SJSA1 (cell line): ENCODE results near the gene SMIM33. TPM values are rescaled to one million over a fixed set of nuclear protein-coding genes. Genes with fewer than 3 reads are reported as not detected.
"Not testable (repeated sequence)": the region's sequence is repeated elsewhere in the genome, so short reads cannot be mapped to it uniquely, and the experiment has no call there.

Experiments
- DNase-seq, 2 experiments: peaks; one replicate each; pipeline ENCODE4 v3.0.0-alpha.2; 2015 to 2020; ENCODE audit warnings: low spot score in 2 of 2, low read depth in 1 of 2
- H3K27ac ChIP-seq: fragments of 250-450 bp; sonication (Bioruptor Pico); 2 replicates; pipeline ENCODE4 v1.5.1; 2020; ENCODE audit warnings: mild to moderate bottlenecking, moderate library complexity
- H3K27me3 ChIP-seq: fragments of 250-450 bp; sonication (Bioruptor Pico); replicated peaks from 2 replicates; pipeline ENCODE4 v1.5.1; 2020; ENCODE audit warnings: mild to moderate bottlenecking, moderate library complexity
- H3K36me3 ChIP-seq: fragments of 250-450 bp; sonication (Bioruptor Pico); 2 replicates; pipeline ENCODE4 v1.5.1; 2020; ENCODE audit warnings: mild to moderate bottlenecking
- H3K4me1 ChIP-seq: fragments of 250-450 bp; sonication (Bioruptor Pico); replicated peaks from 2 replicates; pipeline ENCODE4 v1.6.1; 2021; ENCODE audit warnings: mild to moderate bottlenecking
- H3K4me3 ChIP-seq: fragments of 250-450 bp; sonication (Bioruptor Pico); 2 replicates; pipeline ENCODE4 v1.5.1; 2020; ENCODE audit warnings: mild to moderate bottlenecking
- H3K9me3 ChIP-seq: fragments of 250-450 bp; sonication (Bioruptor Pico); replicated peaks from 2 replicates; pipeline ENCODE4 v1.5.1; 2020; ENCODE audit warnings: mild to moderate bottlenecking
- total RNA-seq: library from RNA; depleted of rRNA; stranded (reverse); fragments of >200 nt; shearing (Covaris generic); gene quantifications from 2 replicates; pipeline ENCODE4 v1.2.3, GENCODE V29; 2014; rRNA removed

Gene SMIM33
- total RNA-seq: not detected in 2 replicates

DNA sequence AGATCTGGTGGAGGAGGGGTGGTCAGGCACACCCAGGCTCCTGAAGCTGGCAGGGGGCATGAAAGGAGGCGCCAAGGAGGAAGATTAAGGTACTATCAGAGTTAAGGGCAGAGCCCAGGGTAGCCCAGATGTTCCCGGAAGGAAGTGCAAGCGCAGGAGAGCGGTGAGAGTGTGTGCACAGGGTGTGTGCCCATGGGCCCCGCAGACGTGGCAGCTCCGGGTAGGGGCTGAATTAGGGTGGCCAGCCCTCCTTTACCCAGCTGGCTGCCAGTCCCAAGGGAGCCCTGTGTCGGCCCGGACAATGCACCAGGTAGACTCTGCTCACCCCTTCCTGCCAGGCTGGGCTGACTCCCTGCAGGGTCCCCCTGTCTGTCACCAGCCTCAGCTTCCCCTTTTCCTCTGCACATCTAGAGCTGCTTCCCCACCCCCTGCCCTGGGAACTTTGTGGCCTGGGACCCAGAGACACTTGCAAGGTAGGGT is at the start of gene SMIM33:
Gene SMIM33 (plus strand): TSS at position 184 of the 480 bp plus-strand sequence. CDS start 118 bp downstream, at position 302.
- Histone ChIP-seq H3K27me3 (no peaks in the 10 kb centered on the region), H3K4me3 (no peak within 1 kb of the TSS), H3K36me3 (peaks cover 12% of the 10 kb centered on the region), H3K9me3 (no peaks in the 10 kb centered on the region), H3K4me1 (no peaks in the 10 kb centered on the region), H3K27ac (no peak within 1 kb of the TSS)
- DNase-seq: no peak

DNA sequence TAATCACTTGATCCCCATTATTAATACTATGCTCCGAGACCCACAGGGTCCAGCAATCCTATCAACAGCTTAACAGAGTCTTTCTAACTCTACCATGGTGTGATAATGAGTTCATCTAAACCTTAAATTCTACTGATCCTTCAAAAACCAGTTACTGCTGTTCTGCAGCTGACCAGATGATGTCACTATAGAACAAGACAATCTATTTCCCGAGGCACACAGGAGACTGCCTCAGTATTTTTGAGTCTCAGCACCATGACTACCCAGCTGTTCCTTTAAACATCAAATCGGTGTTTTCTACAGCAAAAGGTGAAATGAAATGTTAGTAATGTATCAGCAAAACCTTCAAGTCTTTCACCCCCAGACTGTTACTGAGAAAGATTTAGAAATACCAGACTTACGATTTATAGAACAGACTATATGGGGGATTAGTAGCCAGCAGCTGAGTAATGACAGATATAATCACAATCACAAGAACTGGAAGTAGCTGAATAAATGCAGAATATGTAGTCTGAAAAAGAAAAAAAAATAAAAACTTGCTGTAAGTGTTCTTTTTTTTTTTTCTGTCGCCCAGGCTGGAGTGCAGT is 48.4 kb upstream of the SMIM33 start:
- Histone ChIP-seq H3K9me3 (no peaks in the 10 kb centered on the region), H3K36me3 (peaks cover 18% of the 10 kb centered on the region), H3K4me1 (no peaks in the 10 kb centered on the region), H3K4me3 (no peak overlapping the region), H3K27me3 (no peaks in the 10 kb centered on the region), H3K27ac (no peak overlapping the region)
- DNase-seq: peak; percentile 59 to 69

DNA sequence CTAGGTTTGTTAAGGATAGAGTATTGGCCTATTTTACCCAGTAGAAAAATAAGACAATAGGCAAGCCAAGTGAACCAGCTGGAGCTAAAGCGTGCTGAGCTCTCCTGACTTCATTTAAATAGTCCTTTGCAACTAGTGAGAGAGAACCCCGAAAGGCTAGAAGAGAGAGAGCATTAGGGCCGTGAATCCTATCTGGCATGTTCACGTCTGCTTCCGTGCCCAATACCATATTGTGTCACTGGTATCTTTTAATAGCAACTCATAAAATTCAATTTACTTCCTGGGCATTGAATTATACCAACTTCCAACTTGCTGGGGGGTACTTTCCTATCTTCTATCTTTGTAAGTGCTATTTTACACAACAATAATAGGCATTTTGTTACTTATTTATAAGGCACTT is 45.3 kb upstream of the SMIM33 start:
- Histone ChIP-seq H3K4me1 (no peaks in the 10 kb centered on the region), H3K4me3 (no peak overlapping the region), H3K27ac (no peak overlapping the region), H3K36me3 (peaks cover 8% of the 10 kb centered on the region), H3K9me3 (no peaks in the 10 kb centered on the region), H3K27me3 (no peaks in the 10 kb centered on the region)
- no peak for DNase-seq

DNA sequence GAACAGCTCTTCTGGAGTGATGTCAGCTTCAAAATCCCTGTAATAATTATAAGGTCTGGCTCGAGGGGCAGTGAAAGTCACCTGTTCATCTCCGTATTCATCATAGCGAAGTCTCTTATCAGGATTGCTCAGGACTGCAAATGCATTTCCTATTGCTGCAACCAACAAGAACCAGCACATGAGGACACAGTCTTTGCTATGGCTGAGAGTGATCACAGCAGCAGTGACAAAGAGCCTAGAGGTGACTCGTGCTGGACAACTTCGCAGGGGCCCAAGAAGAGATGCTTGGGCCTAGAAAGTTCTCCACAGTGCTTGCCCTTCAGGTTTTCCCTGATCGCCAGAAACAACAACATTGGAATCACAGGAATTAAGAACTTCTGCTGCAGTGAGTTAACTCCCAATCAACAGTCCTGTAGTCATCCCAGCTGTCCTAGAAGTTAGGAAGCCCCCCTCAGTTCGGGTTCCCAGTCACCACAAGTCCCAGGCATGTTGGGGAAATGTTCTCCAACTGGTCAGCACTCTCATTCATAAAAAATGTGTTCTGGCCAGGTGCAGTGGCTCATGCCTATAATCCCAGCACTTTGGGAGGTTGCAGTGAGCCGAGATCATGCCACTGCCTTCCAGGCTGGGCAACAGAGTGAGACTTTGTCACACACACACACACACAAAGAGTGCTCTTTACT is 44.5 kb upstream of the SMIM33 start:
- Histone ChIP-seq H3K9me3 (no peaks in the 10 kb centered on the region), H3K4me3 (no peak overlapping the region), H3K36me3 (peaks cover 6% of the 10 kb centered on the region; the same call in 1 of the 2 replicates), H3K4me1 (no peaks in the 10 kb centered on the region), H3K27ac (no peak overlapping the region), H3K27me3 (no peaks in the 10 kb centered on the region)
- DNase-seq: no peak

DNA sequence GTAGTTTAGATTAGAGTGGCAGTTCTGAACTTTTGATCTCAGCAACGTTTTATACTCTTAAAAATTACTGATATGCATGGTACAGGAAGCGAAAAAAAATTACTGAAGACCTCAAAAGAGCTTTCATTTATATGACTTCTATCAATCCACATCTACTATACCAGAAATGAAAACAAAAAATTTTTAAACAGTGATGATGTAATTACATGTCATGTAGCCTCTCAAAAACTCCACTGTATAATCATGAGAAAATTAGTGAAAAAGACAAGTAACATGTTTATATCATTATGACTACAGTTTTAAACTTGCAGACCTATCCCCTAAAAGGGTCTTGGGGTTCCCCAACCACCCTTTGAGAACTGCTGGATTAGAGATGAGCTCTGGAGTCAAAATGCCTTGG is 40.8 kb upstream of the SMIM33 start:
- no peaks in the 10 kb centered on the region for H3K27me3 ChIP-seq
- peaks cover 6% of the 10 kb centered on the region; the same call in 1 of the 2 replicates for H3K36me3 ChIP-seq
- H3K4me1 ChIP-seq: no peaks in the 10 kb centered on the region
- no peaks in the 10 kb centered on the region for H3K9me3 ChIP-seq
- DNase-seq: no peak
- no peak overlapping the region for H3K27ac ChIP-seq
- H3K4me3 ChIP-seq: no peak overlapping the region

DNA sequence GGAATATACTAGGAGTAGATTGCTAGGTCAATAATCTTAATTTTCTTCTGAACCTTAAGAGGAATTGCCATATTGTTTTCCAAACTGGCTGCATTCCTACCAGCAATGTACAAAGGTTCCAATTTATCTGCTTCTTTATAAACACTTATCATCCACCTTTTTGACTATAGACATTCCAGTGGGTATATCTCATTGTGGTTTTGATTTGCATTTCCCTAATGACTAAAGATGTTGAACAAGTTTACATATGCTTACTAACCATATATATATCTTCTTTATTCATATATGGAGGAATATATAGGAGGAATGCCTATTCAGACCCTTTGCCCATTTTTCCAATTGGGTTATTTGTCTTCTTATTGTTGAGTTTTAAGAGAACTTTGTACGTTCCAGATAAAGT is 39.1 kb upstream of the SMIM33 start:
- H3K4me3 ChIP-seq: no peak overlapping the region
- no peaks in the 10 kb centered on the region for H3K4me1 ChIP-seq
- no peaks in the 10 kb centered on the region for H3K9me3 ChIP-seq
- no peaks in the 10 kb centered on the region for H3K27me3 ChIP-seq
- no peak overlapping the region for H3K27ac ChIP-seq
- H3K36me3 ChIP-seq: peaks cover 3% of the 10 kb centered on the region
- DNase-seq: no peak

DNA sequence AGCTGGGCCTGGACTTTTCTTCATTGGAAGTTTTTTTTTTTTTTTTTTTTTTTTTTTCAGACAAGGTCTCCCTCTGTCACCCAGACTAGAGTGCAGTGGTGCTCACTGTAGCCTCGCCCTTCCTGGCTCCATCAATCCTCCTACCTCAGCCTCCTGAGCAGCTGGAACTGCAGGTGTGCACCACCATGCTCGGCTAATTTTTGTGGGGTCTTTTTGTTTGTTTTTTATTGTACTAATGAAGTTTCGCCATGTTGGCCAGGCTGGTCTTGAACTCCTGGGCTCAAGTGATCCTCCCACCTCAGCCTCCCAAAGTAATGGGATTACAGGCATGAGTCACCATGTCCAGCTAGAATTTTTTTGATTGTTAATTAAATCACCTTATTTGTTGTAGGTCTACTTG is 35.1 kb upstream of the SMIM33 start:
- peaks cover 14% of the 10 kb centered on the region for H3K4me1 ChIP-seq
- H3K36me3 ChIP-seq: no peaks in the 10 kb centered on the region; the same call in none of the 2 replicates
- no peaks in the 10 kb centered on the region for H3K27me3 ChIP-seq
- H3K9me3 ChIP-seq: no peaks in the 10 kb centered on the region
- H3K27ac ChIP-seq: no peak overlapping the region
- H3K4me3 ChIP-seq: no peak overlapping the region
- DNase-seq: no peak

DNA sequence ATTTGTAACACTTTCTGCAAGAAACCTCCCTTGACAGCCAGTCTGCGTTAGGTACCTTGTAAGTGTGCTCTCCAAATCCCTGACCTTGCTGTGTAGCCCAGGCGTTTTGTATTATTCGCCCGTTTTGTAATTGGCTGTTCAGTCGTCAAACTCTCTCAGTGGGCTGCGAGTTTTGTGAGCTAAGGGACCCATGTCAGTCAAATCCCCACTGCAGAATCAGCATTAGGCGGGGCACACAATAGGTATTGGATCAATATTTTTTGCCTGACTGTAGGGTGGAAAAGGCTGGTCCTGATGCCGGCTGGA is 32.1 kb upstream of the SMIM33 start:
- Histone ChIP-seq H3K27me3 (no peaks in the 10 kb centered on the region), H3K36me3 (no peaks in the 10 kb centered on the region; the same call in none of the 2 replicates), H3K27ac (no peak overlapping the region), H3K4me3 (peak overlapping the region; percentile 77), H3K9me3 (no peaks in the 10 kb centered on the region), H3K4me1 (peaks cover 17% of the 10 kb centered on the region)
- no peak for DNase-seq

DNA sequence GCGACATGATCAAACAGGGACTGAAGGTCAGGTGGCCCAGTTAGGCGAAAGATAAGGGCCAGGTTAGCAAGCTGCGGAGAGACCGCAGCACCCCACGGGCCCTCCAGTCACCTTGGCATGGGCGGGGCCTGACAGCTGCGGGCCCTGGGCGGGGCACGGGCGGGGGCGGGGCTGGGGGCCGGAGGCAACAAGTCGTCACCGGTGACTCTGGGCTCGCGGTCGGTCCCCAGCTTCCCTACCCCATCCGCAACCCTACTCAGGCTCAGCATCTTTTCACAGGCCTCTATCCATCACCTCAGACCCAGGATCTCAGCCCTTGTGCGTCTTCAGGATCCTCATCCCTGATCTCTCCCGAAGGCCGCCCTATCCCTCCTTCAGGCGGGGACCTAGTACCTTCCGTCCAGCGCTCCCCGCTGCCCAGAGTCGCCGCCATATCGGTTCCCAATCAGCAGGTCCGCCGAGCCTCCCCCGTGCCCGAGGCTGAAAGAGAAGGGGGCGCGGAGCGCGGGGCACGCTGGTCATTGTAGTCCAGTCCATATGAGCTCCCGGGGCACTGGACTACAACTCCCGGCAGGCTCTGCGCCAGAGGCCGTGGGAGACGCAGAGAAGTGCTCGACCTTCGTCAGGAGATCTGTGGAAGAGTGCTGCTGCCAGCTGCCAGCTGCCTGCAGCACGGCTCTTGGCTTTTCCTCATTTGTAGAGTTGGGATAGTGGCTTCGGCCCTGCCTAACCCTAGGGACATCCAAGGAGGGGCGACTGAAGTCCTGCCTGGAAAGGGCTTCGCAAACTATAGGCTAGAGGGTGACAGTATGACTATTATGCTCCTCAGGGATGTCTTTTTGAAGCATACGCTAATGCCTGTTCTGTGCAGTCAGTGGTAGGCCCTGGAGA is 31.5 kb upstream of the SMIM33 start, which contains the start of gene DNAJC18:
Gene DNAJC18 (minus strand): TSS at position 513 of the 891 bp plus-strand sequence. CDS start 80 bp downstream, at position 433.
- Histone ChIP-seq H3K27me3 (no peaks in the 10 kb centered on the region), H3K36me3 (no peaks in the 10 kb centered on the region; the same call in none of the 2 replicates), H3K9me3 (no peaks in the 10 kb centered on the region), H3K27ac (peak within 1 kb of the TSS; percentile 85), H3K4me1 (peaks cover 23% of the 10 kb centered on the region), H3K4me3 (peak within 1 kb of the TSS; percentile 77)
- peak; percentile 89 to 97 for DNase-seq

DNA sequence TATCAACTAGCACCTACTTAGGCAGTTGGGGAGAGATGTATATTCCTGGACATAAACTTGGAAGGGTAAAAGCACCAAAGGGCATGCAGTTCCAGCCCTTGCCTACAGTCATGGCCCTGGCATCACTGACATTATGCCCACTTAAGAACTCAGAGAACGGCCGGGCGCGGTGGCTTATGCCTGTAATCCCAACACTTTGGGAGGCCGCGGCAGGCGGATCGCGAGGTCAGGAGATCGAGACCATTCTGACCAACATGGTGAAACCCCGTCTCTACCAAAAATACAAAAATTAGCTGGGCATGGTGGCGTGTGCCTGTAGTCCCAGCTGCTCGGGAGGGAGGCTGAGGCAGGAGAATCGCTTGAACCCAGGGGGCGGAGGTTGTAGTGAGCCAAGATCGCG is 30.4 kb upstream of the SMIM33 start:
- not testable (repeated sequence) for DNase-seq, H3K27me3 ChIP-seq, H3K9me3 ChIP-seq, H3K27ac ChIP-seq, H3K36me3 ChIP-seq, H3K4me3 ChIP-seq
- H3K4me1 ChIP-seq: peaks cover 29% of the 10 kb centered on the region

DNA sequence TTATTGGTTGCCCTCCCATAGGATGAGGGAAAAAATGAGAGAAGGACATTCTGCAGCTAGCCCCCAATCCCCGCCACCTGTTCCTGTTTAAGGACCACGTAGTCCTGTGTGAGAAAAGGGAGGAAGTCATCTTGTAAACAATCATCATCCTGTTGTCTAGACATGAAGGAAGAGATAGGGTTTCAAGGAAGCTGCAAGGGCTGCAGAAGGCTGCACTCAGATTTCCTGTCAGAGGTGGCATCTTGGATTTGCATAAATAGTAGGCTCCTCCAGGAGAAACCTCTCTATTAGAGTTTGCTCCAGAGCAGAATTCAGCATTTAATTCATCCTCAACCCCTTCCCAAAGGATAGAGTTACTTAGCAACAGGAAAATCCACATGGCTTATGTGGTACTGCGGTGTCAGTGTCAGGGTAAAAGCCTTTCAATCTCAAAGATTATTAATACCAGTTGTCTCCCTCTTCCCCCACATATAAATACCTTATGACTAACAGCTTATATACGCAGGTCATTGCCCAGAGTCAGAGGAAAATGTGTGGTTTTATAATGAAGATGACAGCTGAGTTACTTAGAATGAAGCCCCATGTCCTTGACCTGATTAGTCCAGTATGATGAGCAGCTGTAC is 26.9 kb upstream of the SMIM33 start:
- Histone ChIP-seq H3K27ac (0 out of 2 replicates have a peak overlapping the region, but pooled peaks have one; percentile 2), H3K9me3 (no peaks in the 10 kb centered on the region), H3K4me3 (no peak overlapping the region), H3K36me3 (no peaks in the 10 kb centered on the region), H3K4me1 (peaks cover 34% of the 10 kb centered on the region), H3K27me3 (no peaks in the 10 kb centered on the region)
- peak in 1 of 2 experiments; percentile 62 for DNase-seq

DNA sequence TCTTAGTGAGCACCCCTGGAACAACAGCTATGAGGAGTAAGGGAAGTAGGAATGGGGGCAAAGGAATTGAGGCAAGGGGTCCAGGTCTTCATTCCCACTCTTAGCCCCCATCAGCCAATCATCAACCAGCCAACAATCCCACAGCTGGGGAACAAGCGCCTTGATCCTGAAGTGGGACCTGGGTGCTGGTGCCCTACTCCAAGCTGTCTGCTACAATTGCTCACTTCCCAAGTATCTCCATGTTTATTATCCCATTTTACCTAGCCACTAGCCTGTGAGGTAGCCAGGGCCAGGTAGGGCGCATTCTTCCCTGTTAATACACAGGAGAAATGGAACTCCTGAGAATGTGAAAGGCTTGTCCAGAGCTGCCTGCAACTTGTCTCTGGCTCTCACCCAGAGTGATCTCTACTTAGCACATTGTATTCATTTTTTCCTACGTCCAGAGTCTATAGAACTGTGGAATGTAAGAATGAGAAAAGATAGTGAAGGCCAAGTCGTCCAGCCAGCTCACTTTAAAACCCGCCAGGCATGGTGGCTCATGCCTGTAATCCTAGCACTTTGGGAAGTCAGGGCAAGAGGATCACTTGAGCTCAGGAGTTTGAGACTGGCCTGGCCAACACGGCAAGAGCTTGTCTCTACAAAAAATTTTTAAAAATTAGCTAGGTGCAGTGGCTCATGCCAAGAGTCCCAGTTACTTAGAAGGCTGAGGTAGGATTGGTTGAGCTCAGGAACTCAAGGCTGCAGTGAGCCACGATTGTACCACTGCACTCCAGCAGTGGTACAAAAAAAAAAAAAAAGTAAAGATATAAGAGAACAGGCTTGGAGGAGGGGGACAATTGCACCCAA is 25.3 kb upstream of the SMIM33 start:
- Histone ChIP-seq H3K27me3 (no peaks in the 10 kb centered on the region), H3K4me1 (peaks cover 25% of the 10 kb centered on the region), H3K9me3 (no peaks in the 10 kb centered on the region), H3K27ac (no peak overlapping the region), H3K4me3 (no peak overlapping the region), H3K36me3 (no peaks in the 10 kb centered on the region)
- DNase-seq: no peak
